Measurements from ENCODE around the gene STH. TPM values are rescaled to one million over a fixed set of nuclear protein-coding genes. Genes with fewer than 3 reads are reported as not detected.

The STH gene
- total and polyA plus RNA-seq, 10 of the 15 experiments (the other 5 are each of a cell fraction or from before 2014, with no cell fraction given): not detected

DNA sequence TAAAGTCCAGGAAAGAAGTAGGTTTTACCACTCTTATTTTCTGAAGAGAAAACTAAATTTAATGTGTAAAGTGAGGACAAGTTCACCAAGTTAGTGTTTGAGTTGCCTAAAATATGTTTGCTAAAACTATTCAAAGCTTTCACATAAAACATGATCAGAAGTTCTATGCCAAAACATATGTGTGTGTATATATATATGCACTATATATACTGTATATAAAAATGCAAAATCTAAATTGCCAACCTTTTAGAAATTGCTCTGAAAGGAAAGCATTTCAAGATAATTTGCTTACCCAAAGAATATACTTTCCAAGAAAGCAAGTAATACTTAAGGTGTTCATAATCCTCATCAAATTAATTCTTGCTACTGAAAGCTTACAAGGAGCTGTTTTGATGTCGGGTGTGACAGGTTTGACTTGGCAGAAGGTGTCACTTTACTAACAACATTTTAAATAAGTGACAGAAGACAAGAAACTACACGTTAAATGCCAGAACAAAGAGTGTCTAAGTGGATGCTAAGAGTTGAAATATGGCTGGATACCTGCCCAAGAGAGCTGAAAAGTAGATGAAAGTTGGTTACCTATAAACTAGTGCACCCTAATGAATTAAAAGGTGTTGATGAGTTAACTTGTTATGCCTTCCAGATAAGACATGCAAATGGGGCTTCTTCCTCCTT, 32.3 kb upstream of the STH start (continued):
- TF ChIP-seq, protein P1, sequence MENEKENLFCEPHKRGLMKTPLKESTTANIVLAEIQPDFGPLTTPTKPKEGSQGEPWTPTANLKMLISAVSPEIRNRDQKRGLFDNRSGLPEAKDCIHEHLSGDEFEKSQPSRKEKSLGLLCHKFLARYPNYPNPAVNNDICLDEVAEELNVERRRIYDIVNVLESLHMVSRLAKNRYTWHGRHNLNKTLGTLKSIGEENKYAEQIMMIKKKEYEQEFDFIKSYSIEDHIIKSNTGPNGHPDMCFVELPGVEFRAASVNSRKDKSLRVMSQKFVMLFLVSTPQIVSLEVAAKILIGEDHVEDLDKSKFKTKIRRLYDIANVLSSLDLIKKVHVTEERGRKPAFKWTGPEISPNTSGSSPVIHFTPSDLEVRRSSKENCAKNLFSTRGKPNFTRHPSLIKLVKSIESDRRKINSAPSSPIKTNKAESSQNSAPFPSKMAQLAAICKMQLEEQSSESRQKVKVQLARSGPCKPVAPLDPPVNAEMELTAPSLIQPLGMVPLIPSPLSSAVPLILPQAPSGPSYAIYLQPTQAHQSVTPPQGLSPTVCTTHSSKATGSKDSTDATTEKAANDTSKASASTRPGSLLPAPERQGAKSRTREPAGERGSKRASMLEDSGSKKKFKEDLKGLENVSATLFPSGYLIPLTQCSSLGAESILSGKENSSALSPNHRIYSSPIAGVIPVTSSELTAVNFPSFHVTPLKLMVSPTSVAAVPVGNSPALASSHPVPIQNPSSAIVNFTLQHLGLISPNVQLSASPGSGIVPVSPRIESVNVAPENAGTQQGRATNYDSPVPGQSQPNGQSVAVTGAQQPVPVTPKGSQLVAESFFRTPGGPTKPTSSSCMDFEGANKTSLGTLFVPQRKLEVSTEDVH (IDR thresholded peaks at IDR 0.05; ENCODE audit: low read depth, partially characterized antibody): no peak
- TF ChIP-seq RFX5 (IDR thresholded peaks at IDR 0.05; ENCODE audit: low read depth, low read length) (no peak), BCL11A (IDR thresholded peaks at IDR 0.05; ENCODE audit: low read depth, low read length) (no peak), HDGF (IDR thresholded peaks at IDR 0.05) (no peak)
- TF ChIP-seq, protein P2, sequence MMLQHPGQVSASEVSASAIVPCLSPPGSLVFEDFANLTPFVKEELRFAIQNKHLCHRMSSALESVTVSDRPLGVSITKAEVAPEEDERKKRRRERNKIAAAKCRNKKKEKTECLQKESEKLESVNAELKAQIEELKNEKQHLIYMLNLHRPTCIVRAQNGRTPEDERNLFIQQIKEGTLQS (IDR thresholded peaks at IDR 0.05; ENCODE audit: borderline replicate concordance, extremely low read depth, low read depth, low read length): no peak
- TF ChIP-seq, protein P3, sequence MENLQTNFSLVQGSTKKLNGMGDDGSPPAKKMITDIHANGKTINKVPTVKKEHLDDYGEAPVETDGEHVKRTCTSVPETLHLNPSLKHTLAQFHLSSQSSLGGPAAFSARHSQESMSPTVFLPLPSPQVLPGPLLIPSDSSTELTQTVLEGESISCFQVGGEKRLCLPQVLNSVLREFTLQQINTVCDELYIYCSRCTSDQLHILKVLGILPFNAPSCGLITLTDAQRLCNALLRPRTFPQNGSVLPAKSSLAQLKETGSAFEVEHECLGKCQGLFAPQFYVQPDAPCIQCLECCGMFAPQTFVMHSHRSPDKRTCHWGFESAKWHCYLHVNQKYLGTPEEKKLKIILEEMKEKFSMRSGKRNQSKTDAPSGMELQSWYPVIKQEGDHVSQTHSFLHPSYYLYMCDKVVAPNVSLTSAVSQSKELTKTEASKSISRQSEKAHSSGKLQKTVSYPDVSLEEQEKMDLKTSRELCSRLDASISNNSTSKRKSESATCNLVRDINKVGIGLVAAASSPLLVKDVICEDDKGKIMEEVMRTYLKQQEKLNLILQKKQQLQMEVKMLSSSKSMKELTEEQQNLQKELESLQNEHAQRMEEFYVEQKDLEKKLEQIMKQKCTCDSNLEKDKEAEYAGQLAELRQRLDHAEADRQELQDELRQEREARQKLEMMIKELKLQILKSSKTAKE (IDR thresholded peaks at IDR 0.05; ENCODE audit: low read depth, poor library complexity, severe bottlenecking): no peak
- TF ChIP-seq, protein P4, sequence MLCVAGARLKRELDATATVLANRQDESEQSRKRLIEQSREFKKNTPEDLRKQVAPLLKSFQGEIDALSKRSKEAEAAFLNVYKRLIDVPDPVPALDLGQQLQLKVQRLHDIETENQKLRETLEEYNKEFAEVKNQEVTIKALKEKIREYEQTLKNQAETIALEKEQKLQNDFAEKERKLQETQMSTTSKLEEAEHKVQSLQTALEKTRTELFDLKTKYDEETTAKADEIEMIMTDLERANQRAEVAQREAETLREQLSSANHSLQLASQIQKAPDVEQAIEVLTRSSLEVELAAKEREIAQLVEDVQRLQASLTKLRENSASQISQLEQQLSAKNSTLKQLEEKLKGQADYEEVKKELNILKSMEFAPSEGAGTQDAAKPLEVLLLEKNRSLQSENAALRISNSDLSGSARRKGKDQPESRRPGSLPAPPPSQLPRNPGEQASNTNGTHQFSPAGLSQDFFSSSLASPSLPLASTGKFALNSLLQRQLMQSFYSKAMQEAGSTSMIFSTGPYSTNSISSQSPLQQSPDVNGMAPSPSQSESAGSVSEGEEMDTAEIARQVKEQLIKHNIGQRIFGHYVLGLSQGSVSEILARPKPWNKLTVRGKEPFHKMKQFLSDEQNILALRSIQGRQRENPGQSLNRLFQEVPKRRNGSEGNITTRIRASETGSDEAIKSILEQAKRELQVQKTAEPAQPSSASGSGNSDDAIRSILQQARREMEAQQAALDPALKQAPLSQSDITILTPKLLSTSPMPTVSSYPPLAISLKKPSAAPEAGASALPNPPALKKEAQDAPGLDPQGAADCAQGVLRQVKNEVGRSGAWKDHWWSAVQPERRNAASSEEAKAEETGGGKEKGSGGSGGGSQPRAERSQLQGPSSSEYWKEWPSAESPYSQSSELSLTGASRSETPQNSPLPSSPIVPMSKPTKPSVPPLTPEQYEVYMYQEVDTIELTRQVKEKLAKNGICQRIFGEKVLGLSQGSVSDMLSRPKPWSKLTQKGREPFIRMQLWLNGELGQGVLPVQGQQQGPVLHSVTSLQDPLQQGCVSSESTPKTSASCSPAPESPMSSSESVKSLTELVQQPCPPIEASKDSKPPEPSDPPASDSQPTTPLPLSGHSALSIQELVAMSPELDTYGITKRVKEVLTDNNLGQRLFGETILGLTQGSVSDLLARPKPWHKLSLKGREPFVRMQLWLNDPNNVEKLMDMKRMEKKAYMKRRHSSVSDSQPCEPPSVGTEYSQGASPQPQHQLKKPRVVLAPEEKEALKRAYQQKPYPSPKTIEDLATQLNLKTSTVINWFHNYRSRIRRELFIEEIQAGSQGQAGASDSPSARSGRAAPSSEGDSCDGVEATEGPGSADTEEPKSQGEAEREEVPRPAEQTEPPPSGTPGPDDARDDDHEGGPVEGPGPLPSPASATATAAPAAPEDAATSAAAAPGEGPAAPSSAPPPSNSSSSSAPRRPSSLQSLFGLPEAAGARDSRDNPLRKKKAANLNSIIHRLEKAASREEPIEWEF (IDR thresholded peaks at IDR 0.05; ENCODE audit: insufficient replicate concordance, low read depth, low read length): no peak

Measured in GM12878 (cell line).